SU-DHL-6 (cell line): Measurements from ENCODE around the gene YAF2.

Experiments used
- EZH2phosphoT487 ChIP-seq: fragments of 200-600 bp; sonication (generic), shearing (Covaris generic); conservative IDR thresholded peaks from 2 replicates; pipeline ENCODE4 v1.6.1; 2018; ENCODE audit warnings: mild to moderate bottlenecking, antibody characterized with exemption, low read length, moderate library complexity, mixed read lengths
- TF ChIP-seq, protein P1 (sequence below): fragments of 200-600 bp; sonication (generic); IDR thresholded peaks from one replicate; pipeline ENCODE4 v1.5.1; 2017; ENCODE audit warnings: antibody characterized with exemption, mild to moderate bottlenecking, low read length, moderate library complexity; ENCODE audit not compliant: insufficient read depth, poor library complexity, severe bottlenecking

DNA sequence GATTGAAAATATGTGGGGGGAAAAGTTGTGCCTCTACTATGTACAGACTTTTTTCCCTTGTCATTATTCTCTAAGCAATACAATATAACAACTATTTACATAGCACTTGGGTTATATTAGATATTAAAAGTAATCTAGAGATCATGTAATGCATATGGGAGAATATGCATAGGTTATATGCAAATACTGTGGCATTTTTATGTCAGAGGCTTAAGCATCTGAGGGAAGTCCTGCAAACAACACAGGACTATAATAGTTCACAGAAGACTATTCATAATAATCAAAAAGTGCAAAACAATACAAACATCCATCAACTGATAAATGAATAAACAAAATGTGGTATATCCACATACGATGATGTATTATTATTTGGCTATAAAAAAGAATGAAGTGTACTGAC, 33.7 kb downstream of the YAF2 start:
- TF ChIP-seq, protein P1, sequence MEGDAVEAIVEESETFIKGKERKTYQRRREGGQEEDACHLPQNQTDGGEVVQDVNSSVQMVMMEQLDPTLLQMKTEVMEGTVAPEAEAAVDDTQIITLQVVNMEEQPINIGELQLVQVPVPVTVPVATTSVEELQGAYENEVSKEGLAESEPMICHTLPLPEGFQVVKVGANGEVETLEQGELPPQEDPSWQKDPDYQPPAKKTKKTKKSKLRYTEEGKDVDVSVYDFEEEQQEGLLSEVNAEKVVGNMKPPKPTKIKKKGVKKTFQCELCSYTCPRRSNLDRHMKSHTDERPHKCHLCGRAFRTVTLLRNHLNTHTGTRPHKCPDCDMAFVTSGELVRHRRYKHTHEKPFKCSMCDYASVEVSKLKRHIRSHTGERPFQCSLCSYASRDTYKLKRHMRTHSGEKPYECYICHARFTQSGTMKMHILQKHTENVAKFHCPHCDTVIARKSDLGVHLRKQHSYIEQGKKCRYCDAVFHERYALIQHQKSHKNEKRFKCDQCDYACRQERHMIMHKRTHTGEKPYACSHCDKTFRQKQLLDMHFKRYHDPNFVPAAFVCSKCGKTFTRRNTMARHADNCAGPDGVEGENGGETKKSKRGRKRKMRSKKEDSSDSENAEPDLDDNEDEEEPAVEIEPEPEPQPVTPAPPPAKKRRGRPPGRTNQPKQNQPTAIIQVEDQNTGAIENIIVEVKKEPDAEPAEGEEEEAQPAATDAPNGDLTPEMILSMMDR, result no peak
- TF ChIP-seq EZH2phosphoT487, result no peak
